GM18520 (cell line): ENCODE measurements around the gene PHEX.

Source experiments
- ATAC-seq: cut with Tn5 transposase; IDR thresholded peaks from one replicate; pipeline ENCODE4 v1.9.1; 2021; ENCODE audit not compliant: unreplicated experiment

PHEX gene

GRCh38 chrX:22032084-22032483, at the start of gene PHEX:
Gene PHEX, plus strand, starts transcription at chrX:22032325. Its CDS starts 681 bp downstream, at chrX:22033006.
- ATAC-seq, result no peak

- peak; percentile 80 for ATAC-seq
Measured at GRCh38 chrX:21985332-21985777, 46.8 kb upstream of the PHEX start.

GRCh38 chrX:21986596-21986995, 45.5 kb upstream of the PHEX start:
- ATAC-seq, result no peak

GRCh38 chrX:21989384-21989783, 42.7 kb upstream of the PHEX start:
- peak; percentile 36 for ATAC-seq

GRCh38 chrX:21990832-21991231, 41.3 kb upstream of the PHEX start:
- ATAC-seq, result no peak

GRCh38 chrX:21991504-21991903, 40.6 kb upstream of the PHEX start:
- ATAC-seq, result no peak

GRCh38 chrX:21993265-21993664, 38.9 kb upstream of the PHEX start:
- ATAC-seq, result peak; percentile 65

- no peak for ATAC-seq
Measured at GRCh38 chrX:21996872-21997455, 35.2 kb upstream of the PHEX start.

- no peak for ATAC-seq
Measured at GRCh38 chrX:21998037-21998436, 34.1 kb upstream of the PHEX start.

GRCh38 chrX:22004866-22005265, 27.3 kb upstream of the PHEX start:
- no peak for ATAC-seq

- no peak for ATAC-seq
Measured at GRCh38 chrX:22012051-22012450, 20.1 kb upstream of the PHEX start.

- ATAC-seq, result no peak
Measured at GRCh38 chrX:22012931-22013330, 19.2 kb upstream of the PHEX start.

- ATAC-seq, result no peak
Measured at GRCh38 chrX:22015139-22015750, 16.9 kb upstream of the PHEX start.

- ATAC-seq, result no peak
Measured at GRCh38 chrX:22021751-22022324, 10.3 kb upstream of the PHEX start.

GRCh38 chrX:22024577-22024976, 7.5 kb upstream of the PHEX start:
- ATAC-seq, result no peak

GRCh38 chrX:22025751-22026150, 6.4 kb upstream of the PHEX start:
- ATAC-seq, result no peak

GRCh38 chrX:22026731-22027130, 5.4 kb upstream of the PHEX start:
- no peak for ATAC-seq

GRCh38 chrX:22032506-22032905, 381 bp downstream of the PHEX start:
- ATAC-seq, result no peak

GRCh38 chrX:22033818-22034217, 1.7 kb downstream of the PHEX start:
- no peak for ATAC-seq

GRCh38 chrX:22035236-22035635, 3.1 kb downstream of the PHEX start:
- no peak for ATAC-seq

- ATAC-seq, result no peak
Measured at GRCh38 chrX:22037225-22037624, 5.1 kb downstream of the PHEX start.

GRCh38 chrX:22037911-22038537, 5.9 kb downstream of the PHEX start:
- ATAC-seq, result no peak
